Measurements from ENCODE around the gene ATF5.
A peak's percentile ranks its signal among the peaks of the same experiment; 100 is the strongest.

ATF5 gene

GRCh38 chr19:49929121-49929610 lies at the start of gene ATF5, which contains the start of gene NUP62:
Gene ATF5, plus strand, starts transcription at chr19:49929205. Its CDS starts 1,646 bp downstream, at chr19:49930851.
Gene NUP62, minus strand, starts transcription at chr19:49929504. Its CDS starts 19,697 bp downstream, at chr19:49909807.
- peak; percentile 92 to 95 for DNase-seq

DNA sequence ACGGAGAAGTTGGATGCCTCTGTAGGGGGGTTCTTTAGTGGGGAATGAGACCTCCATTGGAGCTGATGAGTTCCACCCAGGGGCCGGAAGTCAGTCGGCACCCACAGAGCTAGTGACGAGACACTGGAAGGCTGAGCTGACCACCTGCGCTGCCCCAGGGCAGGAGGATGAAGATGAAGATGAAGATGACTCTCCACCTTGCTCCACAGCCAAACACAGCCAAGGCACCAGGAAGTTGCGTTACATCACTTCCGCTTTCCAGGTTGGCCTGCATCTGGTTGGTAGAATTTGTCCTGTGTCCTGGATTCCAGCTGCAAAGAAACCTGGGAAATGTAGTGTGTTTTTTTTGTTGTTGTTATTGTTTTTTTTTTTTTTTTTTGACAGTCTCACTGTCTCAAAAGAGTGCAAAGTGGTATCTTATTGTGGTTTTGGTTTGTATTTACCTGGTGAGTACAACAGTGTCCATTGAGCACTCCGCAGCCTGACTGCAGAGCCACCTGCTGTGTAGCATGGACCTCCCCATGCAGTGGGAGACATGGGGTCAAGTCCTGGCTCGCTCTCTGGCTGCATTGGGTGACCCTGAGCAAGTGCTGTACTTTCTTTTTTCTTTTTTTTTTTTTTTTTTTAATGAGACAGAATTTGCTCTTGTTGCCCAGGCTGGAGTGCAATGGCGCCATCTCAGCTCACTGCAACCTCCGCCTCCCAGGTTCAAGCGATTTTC lies 49.6 kb upstream of the ATF5 start:
- no peak for DNase-seq

DNA sequence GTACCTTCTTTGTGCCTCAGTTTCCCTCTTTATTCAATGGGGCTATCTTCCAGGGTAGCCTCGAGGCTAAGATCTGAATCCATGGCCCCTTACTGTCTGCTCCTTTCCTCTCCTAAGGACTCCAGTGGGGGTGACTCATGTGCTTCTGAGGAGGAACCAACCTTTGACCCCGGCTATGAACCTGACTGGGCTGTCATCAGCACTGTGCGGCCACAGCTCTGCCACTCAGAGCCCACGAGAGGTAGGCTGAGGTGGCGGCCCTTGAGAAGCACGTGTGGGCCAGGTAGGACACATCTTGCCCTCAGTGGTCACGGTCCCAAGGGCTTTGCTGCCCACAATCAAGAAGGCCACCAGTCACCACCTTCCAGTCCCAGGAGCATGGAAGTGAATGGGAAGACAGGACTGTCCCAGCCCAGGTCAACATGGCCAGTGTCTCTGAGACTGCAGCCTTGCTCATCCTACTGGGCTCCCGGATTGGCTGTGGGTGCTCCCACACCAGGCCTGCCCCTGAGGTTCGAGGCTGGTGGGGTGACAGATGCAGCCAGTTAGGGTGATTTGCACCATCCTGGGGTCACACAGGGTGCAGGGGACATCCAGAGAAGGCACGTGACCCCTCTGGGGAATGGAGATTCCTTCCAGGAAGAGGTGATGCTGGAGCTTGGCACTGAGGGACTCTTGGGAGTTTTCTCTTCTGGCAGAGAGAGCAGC lies 48.7 kb upstream of the ATF5 start:
- no peak for DNase-seq

DNA sequence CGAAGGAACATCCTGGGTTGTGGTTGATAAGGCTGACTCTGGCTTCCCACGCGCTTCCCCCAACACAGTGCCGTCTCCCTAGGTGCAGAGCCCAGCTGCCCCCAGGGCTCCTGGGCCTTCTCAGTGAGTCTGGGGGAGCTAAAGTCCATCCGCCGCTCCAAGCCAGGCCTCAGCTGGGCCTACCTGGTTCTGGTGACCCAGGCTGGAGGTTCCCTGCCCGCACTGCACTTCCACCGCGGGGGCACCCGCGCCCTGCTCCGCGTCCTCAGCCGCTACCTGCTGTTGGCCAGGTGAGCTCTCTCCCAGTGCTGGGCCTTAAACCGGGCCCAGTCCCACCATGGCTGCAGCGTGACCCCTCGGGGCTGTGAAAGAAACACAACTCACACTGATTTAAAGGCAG lies 47.8 kb upstream of the ATF5 start:
- no peak for DNase-seq

GRCh38 chr19:49881672-49882394 lies 47.2 kb upstream of the ATF5 start:
- DNase-seq = peak in 1 of 2 experiments; percentile 23

- no peak for DNase-seq
Observed at GRCh38 chr19:49882643-49883042, 46.4 kb upstream of the ATF5 start.

DNA sequence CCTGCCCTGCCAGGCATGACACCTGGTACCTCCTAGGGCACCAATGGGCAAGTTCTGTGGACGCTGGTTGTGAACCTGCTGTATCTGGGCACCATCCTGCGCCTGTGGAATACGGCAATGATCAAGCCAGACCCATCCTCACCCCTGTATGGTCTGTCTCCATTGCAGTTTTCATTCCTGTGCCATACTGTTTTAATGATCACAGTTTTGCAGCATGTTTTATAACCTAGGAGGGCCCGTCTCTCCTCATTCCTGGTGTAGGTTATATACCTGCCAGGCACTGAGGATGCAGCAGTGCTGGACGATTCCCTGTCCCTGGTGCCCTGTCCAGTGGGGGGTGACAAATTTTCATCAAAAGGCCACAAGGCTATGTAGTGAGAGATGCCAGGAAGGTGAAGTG lies 45.9 kb upstream of the ATF5 start:
- DNase-seq = no peak

- DNase-seq = no peak
Observed at GRCh38 chr19:49884109-49884508, 44.9 kb upstream of the ATF5 start.

- no peak for DNase-seq
Observed at GRCh38 chr19:49884760-49885159, 44.2 kb upstream of the ATF5 start.

DNA sequence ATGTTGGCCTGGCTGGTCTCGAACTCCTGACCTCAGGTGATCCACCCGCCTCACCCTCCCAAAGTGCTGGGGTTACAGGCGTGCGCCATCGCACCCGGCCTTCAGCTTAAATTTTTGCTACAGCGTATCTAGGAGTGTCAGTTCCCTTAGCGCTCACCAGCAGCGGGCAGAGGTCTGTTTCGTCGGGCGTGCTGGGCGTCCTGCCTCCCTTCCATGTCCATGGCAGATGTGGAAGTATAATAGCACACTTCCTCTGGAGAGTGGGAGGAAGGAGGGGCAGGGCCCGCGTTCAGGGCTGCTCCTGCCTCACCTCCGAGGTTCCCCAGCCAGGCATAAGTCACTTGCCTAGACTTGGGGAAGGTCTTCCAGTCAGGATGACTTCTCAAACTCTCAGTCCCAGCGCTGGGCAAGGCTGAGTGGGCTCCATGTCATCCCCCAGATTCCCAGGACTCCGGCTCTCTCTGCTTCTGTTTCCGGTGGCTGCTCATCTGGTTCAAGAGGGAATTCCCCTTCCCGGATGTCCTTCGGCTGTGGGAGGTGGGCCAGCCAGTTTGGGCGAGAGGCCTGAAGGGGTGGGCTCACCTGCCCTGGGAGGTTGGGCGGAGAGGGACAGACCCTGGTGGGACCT lies 41.9 kb upstream of the ATF5 start:
- no peak for DNase-seq

DNA sequence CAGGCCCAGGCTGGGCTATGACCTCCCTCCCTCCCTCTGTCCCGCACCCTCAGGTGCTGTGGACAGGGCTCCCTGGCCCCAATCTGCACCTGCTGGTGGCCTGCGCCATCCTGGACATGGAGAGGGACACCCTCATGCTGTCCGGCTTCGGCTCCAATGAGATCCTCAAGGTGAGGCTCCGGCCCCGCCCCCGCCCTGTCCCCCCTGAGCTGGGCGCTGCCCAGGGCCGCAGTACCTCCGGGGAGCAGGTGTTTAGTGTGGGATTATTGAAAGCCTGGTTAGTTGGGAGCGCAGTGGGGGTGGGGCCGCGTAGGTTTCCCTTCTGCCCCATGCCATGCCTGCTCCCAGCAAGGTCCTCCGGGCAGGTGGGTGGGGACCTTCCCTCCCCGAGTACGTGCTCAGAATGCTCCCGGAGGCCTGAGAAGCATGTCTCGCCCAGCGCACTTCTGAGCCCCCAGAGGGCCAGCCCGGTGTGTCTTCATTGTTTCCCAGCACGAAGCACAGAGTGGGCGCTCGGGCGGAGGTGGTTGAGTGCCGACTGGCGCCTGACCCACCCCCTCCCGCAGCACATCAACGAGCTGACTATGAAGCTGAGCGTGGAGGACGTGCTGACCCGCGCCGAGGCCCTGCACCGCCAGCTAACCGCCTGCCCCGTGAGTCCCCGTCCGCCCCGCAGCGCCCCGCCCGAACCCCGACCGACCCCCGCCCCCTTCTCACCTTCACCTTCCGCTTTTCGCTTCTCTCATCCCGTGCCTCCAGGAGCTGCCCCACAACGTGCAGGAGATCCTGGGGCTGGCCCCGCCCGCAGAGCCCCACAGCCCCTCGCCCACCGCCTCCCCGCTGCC lies 41.1 kb upstream of the ATF5 start:
- peak in 1 of 2 experiments; percentile 61 for DNase-seq

- peak in 1 of 2 experiments; percentile 69 for DNase-seq
Observed at GRCh38 chr19:49888510-49888824, 40.5 kb upstream of the ATF5 start.

DNA sequence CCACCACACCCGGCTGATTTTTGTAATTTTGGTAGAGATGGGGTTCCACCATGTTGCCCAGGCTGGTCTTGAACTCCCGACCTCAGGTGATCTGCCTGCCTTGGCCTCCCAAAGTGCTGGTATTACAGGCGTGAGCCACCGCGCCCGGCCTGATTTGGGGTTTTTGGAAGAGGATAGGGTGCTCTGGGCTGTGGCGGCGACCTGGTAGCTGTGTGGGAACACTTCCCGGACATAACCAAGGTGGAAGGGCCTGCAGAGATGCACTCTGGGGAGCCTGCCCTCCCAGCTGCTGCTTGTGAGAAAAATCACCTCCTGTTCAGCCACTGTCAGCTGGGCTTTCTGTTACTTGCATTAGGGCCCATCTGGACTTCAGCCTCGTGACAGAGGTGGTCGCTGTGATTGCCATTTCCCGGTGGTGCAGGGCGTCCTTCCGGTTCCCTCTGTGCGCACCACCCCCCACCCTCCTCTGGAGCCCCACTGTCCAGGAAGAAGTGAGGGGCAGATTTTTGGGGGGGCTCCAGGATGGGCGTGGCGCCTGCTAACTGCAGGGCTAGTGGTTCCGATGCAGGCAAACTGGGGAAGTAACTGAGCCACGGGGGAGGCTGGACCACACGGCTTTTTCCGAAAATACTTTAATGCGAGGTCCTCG lies 39.8 kb upstream of the ATF5 start:
- DNase-seq = no peak

GRCh38 chr19:49889687-49890348 lies 39.2 kb upstream of the ATF5 start:
- DNase-seq = no peak

GRCh38 chr19:49890349-49891311 lies 38.4 kb upstream of the ATF5 start:
- DNase-seq = peak; percentile 53 to 91

DNA sequence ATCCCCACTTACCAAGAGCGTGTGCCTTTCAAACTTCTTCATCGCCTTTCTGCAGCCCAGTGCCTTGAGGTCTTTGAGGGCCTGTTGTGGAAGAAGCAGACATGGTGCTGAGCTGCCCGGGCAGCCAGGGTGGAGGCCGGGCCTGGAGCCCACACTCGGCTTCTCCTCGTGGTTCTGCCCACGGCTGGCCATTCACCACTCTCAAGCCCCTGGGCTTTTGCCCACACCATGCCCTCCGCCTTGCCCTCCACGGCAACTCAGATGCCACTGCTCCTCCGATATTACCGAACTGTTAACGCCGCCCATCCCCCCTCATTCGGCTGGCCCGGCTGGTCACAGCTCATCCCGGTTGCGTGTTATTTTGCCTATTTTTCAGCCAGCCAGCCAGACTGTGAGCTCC lies 37.6 kb upstream of the ATF5 start:
- no peak for DNase-seq

GRCh38 chr19:49892716-49893115 lies 36.3 kb upstream of the ATF5 start:
- no peak for DNase-seq

- DNase-seq = no peak
Observed at GRCh38 chr19:49894011-49894664, 34.9 kb upstream of the ATF5 start.

DNA sequence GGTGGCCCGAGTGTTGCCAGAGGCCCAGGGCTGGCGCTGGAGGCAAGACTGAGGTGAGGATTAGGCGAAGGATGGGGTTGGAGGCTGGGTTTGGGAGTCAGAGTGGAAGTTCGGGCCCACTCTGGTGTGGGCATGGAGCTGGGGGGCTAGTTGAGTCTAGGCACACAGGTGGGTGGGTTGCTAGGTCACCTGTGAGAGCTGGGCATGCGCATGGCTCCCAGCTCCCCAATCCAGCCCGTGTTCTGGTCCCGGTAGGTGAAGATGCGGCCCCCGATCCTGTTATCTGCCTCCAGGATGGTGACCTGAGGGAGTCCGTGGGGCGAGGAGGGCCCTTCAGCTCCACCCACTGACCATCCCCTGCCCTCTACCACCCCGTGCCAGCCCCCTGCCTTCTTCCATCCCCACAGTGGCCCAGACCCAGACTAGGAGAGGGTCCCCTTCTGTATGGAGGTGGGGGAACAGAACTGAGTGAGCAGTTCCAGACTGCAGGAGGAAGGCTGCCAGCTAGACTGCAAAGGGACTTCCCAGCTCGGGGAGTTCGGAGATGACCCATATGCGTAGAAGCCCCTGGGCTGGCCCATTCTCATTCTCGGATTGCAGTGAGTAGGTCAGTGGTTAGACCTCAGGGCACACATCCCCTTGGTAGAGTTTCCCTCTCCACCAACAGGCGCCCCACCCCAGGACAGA lies 34.0 kb upstream of the ATF5 start:
- no peak for DNase-seq

All from NCI-H526 (cell line).